ENCODE measurements around the gene ZNF692.
"Not testable (repeated sequence)": the region's sequence is repeated elsewhere in the genome, so short reads cannot be mapped to it uniquely, and the experiment has no call there.

The ZNF692 gene

DNA sequence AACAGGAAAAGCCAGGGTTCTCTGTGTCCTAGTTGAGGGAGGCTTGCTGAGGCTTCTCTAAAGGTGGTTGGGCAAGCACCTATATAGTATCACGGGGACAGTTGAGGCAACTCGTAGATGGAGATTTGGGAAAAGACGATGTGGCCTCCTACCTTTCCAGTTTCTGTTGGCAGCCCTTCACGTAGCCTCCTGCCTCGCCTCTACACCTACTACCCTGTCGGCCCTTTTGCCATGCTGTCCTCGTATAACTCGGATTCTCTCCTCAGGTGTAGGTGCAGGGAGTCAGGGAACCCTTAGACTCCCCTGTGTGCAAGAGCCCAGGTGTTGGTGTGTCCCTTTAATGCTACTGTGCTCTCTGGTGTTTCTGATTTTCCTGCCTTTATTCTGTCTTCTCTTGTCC lies 10.3 kb downstream of the ZNF692 start:
- DNase-seq (ENCODE audit: low spot score): no peak

DNA sequence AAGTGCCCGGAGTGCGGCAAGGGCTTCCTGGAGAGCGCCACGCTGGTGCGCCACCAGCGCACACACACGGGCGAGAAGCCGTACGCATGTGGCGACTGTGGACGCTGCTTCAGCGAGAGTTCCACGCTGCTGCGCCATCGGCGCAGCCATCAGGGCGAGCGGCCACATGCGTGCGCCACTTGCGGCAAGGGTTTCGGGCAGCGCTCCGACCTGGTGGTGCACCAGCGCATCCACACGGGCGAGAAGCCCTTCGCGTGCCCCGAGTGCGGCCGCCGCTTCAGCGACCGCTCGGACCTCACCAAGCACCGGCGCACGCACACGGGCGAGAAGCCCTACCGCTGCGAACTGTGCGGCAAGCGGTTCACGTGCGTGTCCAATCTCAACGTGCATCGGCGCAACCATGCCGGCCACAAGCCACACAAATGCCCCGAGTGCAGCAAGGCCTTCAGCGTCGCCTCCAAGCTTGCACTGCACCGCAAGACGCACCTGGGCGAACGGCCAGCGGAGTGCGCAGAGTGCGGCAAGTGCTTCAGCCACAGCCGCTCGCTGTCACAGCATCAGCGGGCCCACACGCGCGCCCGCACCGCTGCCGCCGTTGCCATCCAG lies 10.8 kb downstream of the ZNF692 start:
- DNase-seq (ENCODE audit: low spot score): no peak

DNA sequence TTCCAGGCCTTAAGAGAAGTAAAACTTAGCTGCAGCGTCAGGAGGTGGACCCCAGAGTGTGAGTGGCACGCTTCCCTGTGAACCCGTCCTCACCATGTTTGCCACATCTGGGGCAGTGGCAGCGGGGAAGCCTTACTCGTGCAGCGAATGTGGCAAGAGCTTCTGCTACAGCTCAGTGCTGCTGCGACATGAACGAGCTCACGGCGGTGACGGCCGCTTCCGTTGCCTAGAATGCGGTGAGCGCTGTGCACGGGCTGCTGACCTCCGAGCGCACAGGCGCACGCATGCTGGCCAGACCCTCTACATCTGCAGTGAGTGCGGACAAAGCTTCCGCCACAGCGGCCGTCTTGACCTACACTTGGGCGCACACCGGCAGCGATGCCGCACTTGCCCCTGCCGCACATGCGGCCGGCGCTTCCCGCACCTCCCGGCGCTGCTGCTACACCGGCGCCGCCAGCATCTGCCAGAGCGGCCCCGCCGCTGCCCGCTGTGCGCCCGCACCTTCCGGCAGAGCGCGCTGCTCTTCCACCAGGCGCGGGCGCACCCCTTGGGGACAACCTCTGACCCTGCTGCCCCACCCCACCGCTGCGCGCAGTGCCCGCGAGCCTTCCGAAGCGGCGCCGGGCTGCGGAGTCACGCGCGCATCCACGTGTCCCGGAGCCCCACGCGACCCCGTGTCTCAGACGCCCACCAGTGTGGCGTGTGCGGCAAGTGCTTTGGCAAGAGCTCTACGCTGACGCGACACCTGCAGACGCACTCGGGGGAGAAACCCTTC lies 11.5 kb downstream of the ZNF692 start:
- no peak for DNase-seq (ENCODE audit: low spot score)

DNA sequence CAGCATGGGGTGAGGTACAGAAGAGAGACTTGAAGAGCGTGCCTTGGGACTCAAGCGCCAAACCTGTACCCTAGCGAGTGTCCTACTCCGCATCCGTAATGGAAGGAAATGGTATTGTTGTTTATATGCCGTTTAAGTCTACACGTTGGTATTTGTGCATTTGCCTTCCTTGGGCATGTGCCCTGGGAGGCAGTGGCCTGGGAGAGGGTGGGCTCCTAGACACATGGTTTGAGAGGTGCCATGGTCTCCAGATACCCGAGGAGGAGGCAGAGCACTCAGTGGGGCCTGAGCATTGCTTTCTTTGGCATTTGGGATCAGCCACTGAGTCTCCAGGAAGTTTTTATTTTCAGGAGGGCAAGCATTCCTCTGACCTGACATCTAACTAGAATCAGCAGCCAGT lies 14.4 kb downstream of the ZNF692 start:
- no peak for DNase-seq (ENCODE audit: low spot score)

DNA sequence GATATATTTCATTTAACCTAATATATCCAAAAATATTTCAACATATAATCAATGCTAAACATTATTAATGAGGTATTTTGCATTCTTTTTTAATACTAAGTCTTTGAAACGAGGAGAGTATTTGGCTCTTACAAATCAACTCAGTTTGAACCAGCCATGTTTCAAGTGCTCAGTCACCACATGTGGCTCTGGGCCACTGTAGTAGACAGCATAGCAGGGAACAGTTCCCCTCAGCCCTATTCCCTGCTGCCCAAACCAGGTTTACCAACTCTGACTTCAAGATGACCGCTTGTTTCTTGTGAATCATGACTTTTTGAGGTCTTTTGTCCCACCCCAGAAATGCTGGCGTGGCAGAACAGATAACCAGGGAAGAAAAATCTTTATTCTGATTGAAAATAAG lies 15.2 kb downstream of the ZNF692 start:
- no peak for DNase-seq (ENCODE audit: low spot score)

DNA sequence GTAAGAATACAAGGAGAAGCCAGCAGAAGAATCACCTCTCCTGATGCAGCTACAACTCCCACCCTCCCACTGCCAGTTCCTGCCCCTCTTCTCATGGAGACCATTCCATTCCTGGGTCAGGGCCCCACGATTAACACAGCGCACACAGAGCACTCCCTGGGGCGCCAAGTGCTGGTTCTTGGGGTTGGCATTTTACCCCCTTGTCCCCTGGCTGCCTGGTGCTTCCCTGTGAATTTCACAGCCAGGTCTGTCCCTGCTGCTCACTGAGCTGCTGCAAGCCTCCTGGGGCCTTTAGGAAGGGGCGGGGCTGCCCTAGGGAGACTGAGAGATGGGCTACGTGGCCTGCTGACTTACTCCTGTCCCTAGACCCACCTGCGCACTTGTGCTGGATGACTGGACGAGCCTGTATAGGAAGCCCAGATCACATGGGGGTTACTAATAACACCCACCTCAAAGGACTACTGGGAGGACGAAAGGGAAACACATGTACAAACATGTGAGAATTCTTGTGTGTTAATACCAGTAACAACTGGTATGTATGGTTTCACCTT lies 16.0 kb downstream of the ZNF692 start:
- DNase-seq (ENCODE audit: low spot score): no peak

DNA sequence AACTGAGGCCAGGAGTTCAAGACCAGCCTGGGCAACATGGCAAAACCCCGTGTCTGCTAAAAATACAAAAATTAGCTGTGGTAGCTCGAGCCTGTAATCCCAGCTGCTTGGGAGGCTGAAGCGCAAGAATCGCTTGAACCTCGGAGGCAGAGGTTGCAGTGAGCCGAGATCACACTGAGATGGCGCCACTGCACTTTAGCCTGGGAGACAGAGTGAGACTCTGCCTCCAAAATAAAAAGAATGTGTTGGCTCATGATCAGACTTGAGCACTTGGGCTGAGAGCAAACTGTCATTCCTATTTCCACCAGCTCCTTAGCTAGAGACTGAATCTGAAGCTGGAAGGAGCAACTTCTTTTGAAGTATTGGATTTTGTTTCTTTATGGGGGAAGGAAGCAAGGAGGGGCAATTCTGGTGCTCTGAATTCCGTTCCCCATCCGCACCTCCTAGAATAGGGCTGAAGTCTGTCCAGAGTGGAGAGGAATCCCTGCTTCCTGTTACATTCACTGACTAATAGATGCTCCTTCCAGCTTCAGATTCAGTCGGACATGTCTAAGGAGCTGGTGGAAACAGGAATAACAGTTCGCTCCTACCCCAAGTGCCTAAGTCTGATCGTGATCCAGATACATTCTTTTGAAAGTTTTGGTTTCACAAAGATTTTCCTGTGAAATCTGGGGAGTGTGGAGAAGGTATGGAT lies 17.0 kb downstream of the ZNF692 start:
- DNase-seq (ENCODE audit: low spot score): peak; percentile 34

DNA sequence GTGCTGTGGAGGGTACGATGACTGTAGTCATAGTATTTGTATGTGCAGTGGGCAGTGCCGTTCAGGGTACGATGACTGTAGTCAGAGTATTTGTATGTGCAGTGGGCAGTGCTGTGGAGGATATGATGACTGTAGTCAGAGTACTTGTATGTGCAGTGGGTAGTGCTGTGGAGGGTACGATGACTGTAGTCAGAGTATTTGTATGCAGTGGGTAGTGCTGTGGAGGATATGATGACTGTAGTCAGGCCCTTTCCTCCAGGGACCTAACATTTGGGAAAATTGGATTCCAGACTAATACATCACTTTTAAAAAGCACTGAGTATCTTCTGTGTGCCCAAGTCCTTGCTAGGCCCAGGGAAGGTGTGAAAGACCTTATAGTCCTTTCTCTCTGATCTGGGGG lies 17.9 kb downstream of the ZNF692 start:
- DNase-seq (ENCODE audit: low spot score): no peak

DNA sequence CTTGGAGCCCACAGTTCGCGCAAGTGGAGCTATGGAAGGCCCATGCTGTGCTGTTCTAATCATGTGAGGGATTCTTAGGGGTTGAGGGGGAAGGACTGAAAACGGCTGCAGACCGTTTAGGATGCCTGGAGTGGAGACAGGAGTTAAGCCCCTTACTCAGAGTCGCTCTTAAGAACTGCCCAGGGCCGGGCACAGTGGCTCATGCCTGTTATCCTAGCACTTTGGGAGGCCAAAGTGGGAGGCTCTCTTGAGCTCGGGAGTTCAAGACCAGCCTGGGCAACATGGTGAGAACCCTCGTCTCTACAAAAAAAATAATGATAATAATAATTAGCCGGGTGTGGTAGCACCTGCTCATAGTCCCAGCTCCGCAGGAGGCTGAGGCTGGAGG lies 19.7 kb downstream of the ZNF692 start:
- no peak for DNase-seq (ENCODE audit: low spot score)

DNA sequence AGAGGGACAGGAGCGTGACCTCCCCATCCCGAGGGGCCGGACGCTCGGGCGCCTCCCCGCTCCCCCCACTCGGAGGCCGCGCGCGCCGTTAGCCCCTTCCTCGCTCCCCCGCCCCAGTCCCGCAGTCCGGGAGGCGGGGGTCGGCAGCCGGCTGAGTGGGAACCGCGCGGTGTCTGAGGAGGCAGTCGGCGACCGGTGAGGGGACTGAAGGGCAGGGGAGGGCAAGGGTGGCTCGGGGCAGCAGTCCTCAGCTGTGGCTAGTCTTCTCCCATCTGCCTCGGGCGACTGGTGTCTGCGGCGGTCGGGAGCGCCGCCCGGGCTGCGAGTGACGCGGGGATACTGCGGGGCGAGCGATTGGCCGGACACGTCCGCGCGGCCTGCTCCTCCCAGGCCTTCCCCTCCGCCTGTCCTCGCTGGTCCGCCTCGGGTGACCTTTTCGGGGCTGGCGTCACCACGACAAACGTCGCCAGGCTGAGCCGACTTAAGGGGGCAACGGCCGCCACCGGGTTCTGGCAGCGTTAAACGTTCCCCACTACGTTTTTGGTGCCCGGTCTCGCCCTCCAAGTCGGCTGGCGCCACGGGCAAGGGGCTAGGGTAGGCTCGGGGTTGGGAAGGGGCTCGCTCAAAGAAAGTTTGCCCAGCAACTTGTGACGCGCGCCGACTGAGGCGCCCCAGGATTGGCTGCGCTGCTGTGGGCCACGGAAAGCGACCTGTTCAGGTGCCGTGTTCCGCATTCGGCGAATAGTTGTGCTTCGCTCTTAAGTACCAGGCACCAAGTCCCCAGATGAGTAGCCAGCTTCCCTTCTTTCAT lies 20.3 kb downstream of the ZNF692 start:
- peak; percentile 87 for DNase-seq (ENCODE audit: low spot score)

DNA sequence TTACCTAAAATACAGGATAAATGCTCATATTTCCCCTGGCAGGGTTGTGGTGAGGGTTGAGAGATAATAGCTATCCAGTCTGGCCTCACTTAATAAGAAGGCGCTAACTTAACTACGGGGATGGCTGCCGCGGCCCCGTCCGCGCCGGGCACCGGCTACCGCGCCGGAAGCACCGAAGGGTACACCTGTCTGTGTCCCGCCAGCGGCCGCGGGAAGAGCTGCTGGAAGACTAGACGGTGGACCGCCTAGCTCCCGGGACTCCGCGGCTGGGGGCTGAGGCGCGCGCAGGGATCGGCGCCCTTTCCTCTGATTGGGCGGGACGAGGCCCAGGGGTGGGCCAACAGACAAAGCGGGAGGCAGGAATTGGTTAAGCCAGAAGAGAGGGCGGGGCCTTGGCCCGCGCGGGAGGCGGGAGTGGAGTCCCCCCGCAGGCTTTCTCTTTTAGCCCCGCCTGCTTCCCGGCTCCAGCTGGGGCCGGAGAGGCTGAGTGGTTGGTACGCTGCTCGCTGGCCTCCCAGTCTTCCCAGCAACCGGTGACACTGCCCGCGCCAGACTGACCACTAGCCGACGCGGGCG lies 21.0 kb downstream of the ZNF692 start, which contains the start of gene ZNF672:
Gene ZNF672, plus strand, starts transcription at position 444 of the 576 bp plus-strand sequence. CDS start 9,051 bp downstream, outside the sequence.
- peak; percentile 93 for DNase-seq (ENCODE audit: low spot score)

DNA sequence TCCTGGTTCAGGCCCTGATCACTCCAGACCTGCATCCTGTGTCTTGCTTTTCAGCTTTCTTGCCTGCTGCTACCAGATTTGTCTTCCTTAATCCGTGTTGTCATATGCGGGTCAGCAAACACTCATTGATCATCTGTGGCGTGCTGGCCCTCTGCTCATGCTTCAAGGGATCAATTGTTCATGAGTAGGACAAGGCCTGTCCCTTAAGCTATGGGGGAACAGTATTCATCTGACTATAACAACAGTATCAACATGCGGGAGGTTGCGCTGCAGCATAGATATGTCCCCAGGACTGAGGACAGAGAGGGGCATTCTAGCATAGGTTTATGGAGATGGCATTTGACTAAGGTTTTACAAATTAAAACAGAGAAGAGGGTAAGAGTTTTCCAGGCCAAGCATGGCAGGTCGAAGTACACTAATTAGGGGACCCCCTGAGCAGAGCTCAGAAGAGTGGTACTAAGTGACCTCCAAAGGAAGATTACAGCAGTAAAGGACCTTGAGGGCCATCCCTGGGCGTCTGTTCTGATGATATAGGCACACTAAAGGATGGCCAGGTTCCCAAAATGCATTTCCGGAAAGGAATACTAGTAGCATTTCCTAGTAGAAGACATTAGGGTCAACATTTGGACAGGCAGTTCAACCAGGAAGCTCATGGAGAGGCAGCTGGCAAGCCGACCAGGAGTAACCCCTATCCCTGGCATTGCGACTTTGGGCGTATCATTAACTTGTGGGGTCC lies 21.7 kb downstream of the ZNF692 start:
- DNase-seq (ENCODE audit: low spot score): no peak

DNA sequence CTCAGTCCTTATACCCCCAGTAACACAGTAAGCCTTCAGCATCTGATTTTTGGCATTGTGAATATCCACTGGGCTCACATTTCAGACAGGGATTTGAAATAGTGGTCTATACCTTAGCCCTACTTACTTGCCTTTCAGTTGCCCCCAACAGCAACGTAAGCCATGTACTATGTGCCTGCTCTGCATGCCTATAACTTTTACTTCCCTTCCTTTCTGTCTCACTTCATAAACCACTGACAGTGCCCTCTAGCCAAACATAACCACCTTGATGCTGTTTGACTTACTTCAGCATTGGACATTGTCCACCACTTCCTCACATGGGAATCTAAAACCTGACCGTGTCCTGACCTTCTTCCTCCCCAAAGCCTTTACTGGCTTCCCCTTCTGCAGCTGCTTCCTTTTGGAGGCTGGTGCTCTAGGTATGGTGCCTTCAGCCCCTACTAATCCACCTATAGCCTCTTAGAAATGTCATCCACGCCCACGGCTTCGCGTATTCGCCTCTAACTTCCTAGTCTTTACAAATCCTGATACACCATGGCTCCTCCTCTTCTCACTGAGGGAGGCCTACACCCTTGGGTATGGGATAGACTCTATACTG lies 24.4 kb downstream of the ZNF692 start:
- DNase-seq (ENCODE audit: low spot score): no peak

DNA sequence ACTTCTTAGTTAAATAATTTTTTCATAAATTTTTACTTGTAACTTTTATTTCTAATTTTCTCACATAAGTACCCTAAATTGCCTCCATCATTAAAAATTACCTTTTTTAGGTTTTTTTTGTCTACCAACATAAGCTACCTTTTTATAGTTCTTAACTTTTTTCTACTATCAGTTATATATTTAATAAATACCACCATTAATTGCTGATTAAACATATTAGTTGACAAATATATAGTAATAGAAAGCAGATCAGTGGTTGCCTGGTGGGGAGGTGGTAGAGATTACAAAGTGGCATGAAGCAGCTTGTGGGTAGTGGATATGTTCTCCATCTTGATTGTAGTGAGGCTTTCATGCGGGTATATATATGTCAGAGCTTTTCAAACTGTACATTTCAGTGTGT lies 27.0 kb downstream of the ZNF692 start:
- DNase-seq (ENCODE audit: low spot score): no peak

DNA sequence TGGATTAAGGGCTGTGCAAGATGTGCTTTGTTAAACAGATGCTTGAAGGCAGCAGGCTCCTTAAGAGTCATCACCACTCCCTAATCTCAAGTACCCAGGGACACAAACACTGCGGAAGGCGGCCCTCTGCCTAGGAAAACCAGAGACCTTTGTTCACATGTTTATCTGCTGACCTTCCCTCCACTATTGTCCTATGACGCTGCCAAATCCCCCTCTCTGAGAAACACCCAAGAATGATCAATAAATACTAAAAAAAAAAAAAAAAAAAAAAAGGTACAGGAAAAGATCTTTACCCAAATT lies 28.2 kb downstream of the ZNF692 start:
- DNase-seq (ENCODE audit: low spot score): not testable (repeated sequence)

DNA sequence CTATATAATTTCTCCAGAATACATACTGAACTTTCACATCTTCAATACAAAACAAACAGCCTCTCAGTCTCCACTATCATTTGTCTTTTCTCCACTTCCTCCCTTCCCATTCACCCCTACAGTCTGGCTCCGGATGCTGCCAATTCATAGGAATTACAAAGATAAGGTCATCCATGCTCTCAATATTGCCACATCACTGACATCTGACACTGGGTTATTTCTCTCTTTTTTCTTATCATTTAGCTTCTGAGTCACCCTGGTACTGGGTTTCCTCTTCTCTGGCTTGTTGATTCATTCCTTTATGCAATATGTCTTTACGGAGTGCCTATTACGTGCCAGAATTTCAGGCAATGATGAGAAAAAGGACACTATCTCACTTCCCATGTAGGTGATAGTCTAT lies 30.0 kb downstream of the ZNF692 start:
- DNase-seq (ENCODE audit: low spot score): no peak

DNA sequence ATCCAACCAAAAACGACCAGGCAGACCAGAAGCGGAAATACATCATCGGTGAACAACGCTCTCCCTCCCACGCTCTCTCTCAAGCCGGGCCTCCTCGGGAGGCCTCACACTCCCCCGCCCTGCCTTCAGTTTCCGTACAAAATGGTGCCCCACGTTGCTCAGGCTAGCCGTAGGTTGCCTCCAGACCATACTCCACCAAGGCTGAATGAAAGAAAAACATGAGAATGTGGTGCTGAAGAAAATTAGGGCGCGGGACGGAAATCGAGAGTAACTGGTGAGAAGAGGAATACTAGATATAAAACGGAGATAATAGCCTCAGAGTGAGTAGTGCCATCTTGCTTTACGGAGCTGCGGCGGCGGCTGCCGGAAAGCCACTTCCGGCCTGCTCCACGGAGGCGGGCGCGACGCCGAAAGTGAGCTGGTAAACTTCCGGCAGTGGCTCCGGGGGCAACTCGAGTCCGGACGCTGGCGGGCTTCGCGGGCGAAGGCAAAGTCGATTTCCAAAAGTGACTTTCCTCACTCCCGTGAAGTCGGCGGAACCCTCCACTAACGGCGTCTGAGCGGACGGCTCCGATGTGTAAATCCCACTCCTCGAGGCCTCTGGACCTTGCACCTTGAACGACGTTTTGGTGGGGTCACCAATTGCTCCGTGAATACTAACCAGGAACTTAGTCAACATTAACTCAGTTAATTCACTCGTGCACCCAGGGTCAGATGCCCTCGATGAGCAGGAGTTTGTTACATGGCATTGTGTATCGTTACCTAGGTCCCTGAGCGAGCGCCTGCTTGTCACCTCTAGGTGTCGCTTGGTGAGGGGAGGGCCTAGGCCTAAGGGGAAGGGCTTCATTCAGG lies 32.8 kb downstream of the ZNF692 start, which contains the start of gene SH3BP5L:
Gene SH3BP5L, minus strand, starts transcription at position 7 of the 852 bp plus-strand sequence. CDS start 980 bp downstream, outside the sequence.
- DNase-seq (ENCODE audit: low spot score): peak; percentile 90

DNA sequence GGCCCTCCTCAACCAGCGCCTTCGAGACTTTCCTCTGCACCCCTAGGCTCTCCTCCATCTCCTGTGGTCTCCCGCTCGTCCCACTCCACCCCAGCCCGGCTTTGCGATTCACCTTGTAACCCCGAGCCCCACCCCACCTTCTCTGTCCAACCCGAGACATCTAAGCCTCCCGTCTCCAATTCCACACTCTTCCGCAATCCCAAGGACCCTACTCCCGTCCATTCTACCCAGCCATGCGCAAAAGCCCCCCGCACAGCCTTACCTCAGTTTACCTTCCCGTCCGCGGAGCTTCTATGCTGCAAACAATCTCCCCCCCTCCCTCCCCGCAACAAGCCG lies 33.3 kb downstream of the ZNF692 start:
- DNase-seq (ENCODE audit: low spot score): no peak

DNA sequence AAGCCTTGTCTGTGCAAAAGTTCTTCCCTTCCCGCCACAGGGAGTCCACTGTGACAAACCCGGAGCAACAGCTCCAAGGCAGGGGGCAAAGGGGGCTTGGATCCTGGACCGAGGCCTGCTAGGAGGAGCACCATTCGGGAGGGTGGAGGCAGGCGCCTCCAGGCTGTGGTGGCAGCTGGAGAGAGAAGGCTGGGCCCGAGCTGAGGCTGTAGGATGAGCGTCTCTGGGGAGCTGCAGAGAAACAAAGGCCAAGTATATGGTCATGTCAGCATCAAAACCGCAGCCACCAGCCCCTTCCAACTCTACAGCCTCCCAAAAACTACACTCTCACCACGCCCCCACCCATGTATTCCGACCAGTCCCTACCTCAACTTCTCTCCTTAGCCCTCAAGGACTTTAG lies 33.7 kb downstream of the ZNF692 start:
- no peak for DNase-seq (ENCODE audit: low spot score)

DNA sequence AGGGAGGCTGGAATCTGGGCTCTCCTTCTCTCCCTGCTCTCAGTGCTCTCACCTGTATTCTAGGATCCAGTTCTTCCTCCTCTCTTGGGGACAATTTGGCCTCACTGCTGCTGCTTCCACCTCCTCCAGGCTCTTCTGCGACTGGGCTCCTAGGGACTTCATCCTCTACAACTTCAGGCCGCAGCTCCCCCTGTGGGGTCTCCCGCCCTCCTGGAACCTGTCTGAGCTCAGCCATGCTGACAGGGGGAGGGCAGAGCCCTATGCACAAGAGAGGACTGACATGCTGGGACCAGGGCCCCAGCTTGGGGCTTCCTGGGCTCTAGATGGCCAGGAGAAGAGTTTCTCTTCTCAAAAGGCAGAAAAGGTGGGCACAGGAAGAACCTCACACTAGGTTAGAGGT lies 34.2 kb downstream of the ZNF692 start:
- no peak for DNase-seq (ENCODE audit: low spot score)

All from CD4-positive, alpha-beta T cell treated with Interleukin-6 at 100 ng/mL for 8 hours (primary cell).